Lung (tissue), 12 donors: ENCODE measurements around the gene SKIC8. TPM values are rescaled to one million over a fixed set of nuclear protein-coding genes. Genes with fewer than 3 reads are reported as not detected.

Experiments
- ATAC-seq: fragments of 200-7000 bp; cut with Tn5 transposase; one replicate; pipeline ENCODE4 v1.9.1; 2020; ENCODE audit warnings: moderate number of reproducible peaks; ENCODE audit not compliant: insufficient read depth, low FRiP score
- DNase-seq, 3 donors: peaks; one replicate each; pipeline ENCODE4 v3.0.0-alpha.2; 2013 to 2017
- H3K27ac ChIP-seq, 2 donors: one replicate each; pipeline ENCODE4 v1.5.1; 2013; ENCODE audit warnings: mild to moderate bottlenecking in 2 of 2, moderate library complexity in 2 of 2, control low read depth in 1 of 2, inconsistent platforms in 1 of 2, low read depth in 1 of 2, low read length in 1 of 2
- H3K27me3 ChIP-seq, 3 donors: one replicate each; pipeline ENCODE4 v1.5.1; 2013; ENCODE audit warnings: low read length in 2 of 3; ENCODE audit not compliant: control insufficient read depth in 3 of 3, insufficient read depth in 3 of 3
- H3K36me3 ChIP-seq, 4 donors: one replicate each; pipeline ENCODE4 v1.5.1; 2013; ENCODE audit warnings: low read length in 4 of 4, mild to moderate bottlenecking in 1 of 4, moderate library complexity in 1 of 4; ENCODE audit not compliant: control insufficient read depth in 4 of 4, insufficient read depth in 4 of 4
- H3K4me1 ChIP-seq, 5 donors: one replicate each; pipeline ENCODE4 v1.5.1; 2013; ENCODE audit warnings: low read length in 5 of 5, mild to moderate bottlenecking in 2 of 5, moderate library complexity in 1 of 5; ENCODE audit not compliant: control insufficient read depth in 5 of 5, insufficient read depth in 5 of 5
- H3K4me3 ChIP-seq: one replicate; pipeline ENCODE4 v1.5.1; 2013; ENCODE audit warnings: mild to moderate bottlenecking, control low read depth, moderate library complexity
- H3K9ac ChIP-seq, 2 donors: one replicate each; pipeline ENCODE4 v1.5.1; 2013; ENCODE audit warnings: low read length in 2 of 2, control low read depth in 1 of 2; ENCODE audit not compliant: insufficient read depth in 1 of 2
- H3K9me3 ChIP-seq, 4 donors: one replicate each; pipeline ENCODE4 v1.5.1; 2013; ENCODE audit warnings: low read length in 3 of 4, mild to moderate bottlenecking in 1 of 4, moderate library complexity in 1 of 4; ENCODE audit not compliant: control insufficient read depth in 4 of 4, insufficient read depth in 3 of 4
- CTCF ChIP-seq: IDR thresholded peaks from 2 replicates; pipeline ENCODE4 v1.5.1; 2012; ENCODE audit warnings: mild to moderate bottlenecking; ENCODE audit errors: control extremely low read depth, extremely low read depth
- WGBS, 2 donors: extraction: QIAGEN DNeasy Blood & Tissue Kit; methylation state at CpG; one replicate each; pipeline ENCODE4 v1.1.7; 2013; 5-methylcytosine and 5-hydroxymethylcytosine counted together
- polyA plus RNA-seq, 2 donors: library from polyadenylated mRNA; stranded (reverse); fragments of 200-250 nt; gene quantifications; one replicate each; pipeline ENCODE4 v1.2.1, GENCODE V29; 2013
- total RNA-seq, 2 donors: library from RNA; depleted of rRNA in 1 of 2; stranded (reverse); fragments of >200 nt in 1 of 2; gene quantifications; one replicate each; pipeline ENCODE4 v1.2.1, GENCODE V29; 2014 to 2021
- donor health status: control.
- donor health status: control.
- donor health status: Bipolar disorder and iron deficiency.
- donor health status: healthy.
- donor health status: DM: yes; HTN: yes; CAD: no.

The SKIC8 gene
- total and polyA plus RNA-seq, 4 donors = 45.1 to 64.9 (median 54.1) TPM

- Histone ChIP-seq H3K9me3 (no peaks in the 10 kb centered on the region), H3K9ac (no peak overlapping the region), H3K4me3 (no peak overlapping the region), H3K27me3 (peaks cover 0 to 11% (median 2%) of the 10 kb centered on the region in 3 donors), H3K4me1 (peaks cover 0 to 3% (median 0%) of the 10 kb centered on the region in 5 donors), H3K36me3 (no peaks in the 10 kb centered on the region), H3K27ac (no peak overlapping the region)
- ATAC-seq (no peak), DNase-seq (no peak)
- no peak for TF ChIP-seq CTCF
- WGBS, 2 donors = 75 to 90% methylated on average over 3 of the region's 3 CpGs
Measured at GRCh38 chr15:78306176-78306774, 6.9 kb upstream of the SKIC8 start.

- Histone ChIP-seq H3K27me3 (peaks cover 0 to 11% (median 2%) of the 10 kb centered on the region in 3 donors), H3K36me3 (no peaks in the 10 kb centered on the region), H3K9ac (no peak overlapping the region), H3K27ac (no peak overlapping the region), H3K9me3 (no peaks in the 10 kb centered on the region), H3K4me1 (peaks cover 0 to 7% (median 0%) of the 10 kb centered on the region in 5 donors), H3K4me3 (no peak overlapping the region)
- no peak for DNase-seq
- WGBS, 2 donors = 90 to 94% methylated on average over 9 of the region's 9 CpGs
- no peak for ATAC-seq
- no peak for TF ChIP-seq CTCF
Measured at GRCh38 chr15:78304216-78305066, 5.0 kb upstream of the SKIC8 start.

GRCh38 chr15:78302579-78303312 is 3.3 kb upstream of the SKIC8 start:
- Histone ChIP-seq H3K4me1 (peaks cover 0 to 13% (median 3%) of the 10 kb centered on the region in 5 donors), H3K36me3 (no peaks in the 10 kb centered on the region), H3K9ac (no peak overlapping the region), H3K27me3 (peaks cover 0 to 9% (median 2%) of the 10 kb centered on the region in 3 donors), H3K9me3 (no peaks in the 10 kb centered on the region), H3K27ac (no peak overlapping the region), H3K4me3 (no peak overlapping the region)
- DNase-seq (no peak), ATAC-seq (no peak)
- 76 to 77% methylated on average over 5 of the region's 5 CpGs for WGBS, 2 donors
- TF ChIP-seq CTCF = no peak
